ENCODE measurements around the gene SLC22A5.

Gene SLC22A5

DNA sequence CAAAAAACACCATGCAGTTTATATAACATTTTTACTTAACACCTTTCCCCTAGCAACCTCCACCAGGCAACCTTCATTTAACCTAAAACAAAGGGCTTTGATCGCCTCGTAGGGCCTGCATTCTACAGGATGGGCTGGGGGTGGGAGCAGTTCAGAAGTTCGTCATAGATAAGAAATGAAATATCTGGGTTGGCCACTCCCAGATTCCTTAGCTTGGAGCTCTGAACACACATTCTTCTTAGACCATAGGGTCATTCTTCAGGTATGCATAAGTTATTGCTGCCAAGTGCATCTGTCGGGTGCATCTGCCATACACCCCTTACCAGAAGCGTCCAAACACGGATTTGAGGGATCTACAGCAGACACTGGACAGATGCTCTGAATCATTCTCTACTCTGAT, 4.3 kb upstream of the SLC22A5 start:
- DNase-seq (ENCODE audit: low read depth in 2 of 3, low spot score in 1 of 3), result no peak

GRCh38 chr5:132368186-132368585, 1.3 kb upstream of the SLC22A5 start:
- DNase-seq (ENCODE audit: low read depth in 2 of 3, low spot score in 1 of 3), result no peak

GRCh38 chr5:132369007-132369473, 470 bp upstream of the SLC22A5 start:
- DNase-seq (ENCODE audit: low read depth in 2 of 3, low spot score in 1 of 3), result no peak

- no peak for DNase-seq (ENCODE audit: low read depth in 2 of 3, low spot score in 1 of 3)
Measured at GRCh38 chr5:132370181-132370970, 866 bp downstream of the SLC22A5 start.

GRCh38 chr5:132370971-132371602, 1.6 kb downstream of the SLC22A5 start:
- DNase-seq (ENCODE audit: low read depth in 2 of 3, low spot score in 1 of 3), result no peak

- DNase-seq (ENCODE audit: low read depth in 2 of 3, low spot score in 1 of 3), result no peak
Measured at GRCh38 chr5:132371603-132371994, 2.1 kb downstream of the SLC22A5 start.

- DNase-seq (ENCODE audit: low read depth in 2 of 3, low spot score in 1 of 3), result no peak
Measured at GRCh38 chr5:132372127-132372526, 2.6 kb downstream of the SLC22A5 start.

- no peak for DNase-seq (ENCODE audit: low read depth in 2 of 3, low spot score in 1 of 3)
Measured at GRCh38 chr5:132372542-132372941, 3.0 kb downstream of the SLC22A5 start.

DNA sequence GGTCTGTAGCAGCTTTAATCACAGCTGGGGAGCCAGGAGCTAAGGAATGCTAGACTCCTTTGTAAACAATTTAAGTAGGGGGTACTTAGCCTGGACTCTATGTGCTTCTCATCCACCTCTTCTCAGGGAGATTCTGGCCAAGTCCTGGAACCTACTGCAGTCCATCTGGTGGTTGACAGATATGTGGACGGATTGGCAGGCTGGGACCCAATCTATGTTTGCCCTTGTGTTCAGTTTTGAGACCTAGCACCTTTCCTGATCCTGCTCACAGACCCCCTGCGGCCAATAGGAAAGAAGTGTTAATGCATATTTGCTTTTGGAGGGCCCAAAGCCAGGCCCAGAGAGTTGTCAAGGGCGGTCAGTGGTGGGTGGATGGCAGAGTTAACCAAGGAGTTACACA, 6.4 kb downstream of the SLC22A5 start:
- no peak for DNase-seq (ENCODE audit: low read depth in 2 of 3, low spot score in 1 of 3)

GRCh38 chr5:132376694-132377641, 7.5 kb downstream of the SLC22A5 start:
- no peak for DNase-seq (ENCODE audit: low read depth in 2 of 3, low spot score in 1 of 3)

GRCh38 chr5:132377738-132378137, 8.2 kb downstream of the SLC22A5 start:
- no peak for DNase-seq (ENCODE audit: low read depth in 2 of 3, low spot score in 1 of 3)

DNA sequence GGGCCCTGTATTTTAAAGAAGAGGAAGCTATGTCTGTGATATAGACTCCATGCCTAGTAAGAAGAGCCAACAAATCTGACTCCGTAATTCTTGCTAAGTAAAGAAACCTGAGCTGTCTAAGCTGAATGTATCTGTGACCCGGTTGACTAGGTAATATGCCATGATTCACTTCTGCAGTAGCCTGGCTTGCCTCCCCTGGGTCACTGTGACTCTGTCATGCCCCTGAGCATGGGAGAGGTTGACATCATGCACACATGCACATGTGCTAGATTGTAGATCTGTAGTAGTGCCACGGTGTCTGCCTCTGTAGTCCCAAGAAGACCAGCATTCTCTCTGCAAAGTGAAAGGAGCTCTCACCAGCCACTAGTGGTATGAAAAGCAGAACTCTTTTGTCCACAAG, 9.1 kb downstream of the SLC22A5 start:
- no peak for DNase-seq (ENCODE audit: low read depth in 2 of 3, low spot score in 1 of 3)

DNA sequence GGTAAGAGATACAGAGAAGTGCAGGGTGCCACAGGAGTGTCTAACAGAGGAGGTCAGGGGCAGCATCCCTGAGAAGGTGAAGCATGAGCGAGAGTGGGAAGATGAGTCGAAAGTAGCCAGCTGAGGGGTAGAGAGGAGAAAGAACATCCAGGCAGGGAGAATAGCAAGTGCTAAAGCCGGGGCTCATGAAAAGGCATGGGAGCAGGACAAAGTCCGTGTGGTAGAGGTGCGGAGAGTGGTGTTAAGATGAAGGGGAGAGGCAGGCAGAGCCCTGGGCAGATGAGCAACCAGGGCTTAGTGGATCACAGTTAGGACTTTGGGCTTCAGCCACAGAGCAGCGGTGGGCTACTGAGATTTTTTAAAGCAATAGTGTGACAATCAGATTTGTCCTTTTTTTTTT, 10.5 kb downstream of the SLC22A5 start:
- no peak for DNase-seq (ENCODE audit: low read depth in 2 of 3, low spot score in 1 of 3)

- DNase-seq (ENCODE audit: low read depth in 2 of 3, low spot score in 1 of 3), result no peak
Measured at GRCh38 chr5:132380741-132381140, 11.2 kb downstream of the SLC22A5 start.

- DNase-seq (ENCODE audit: low read depth in 2 of 3, low spot score in 1 of 3), result no peak
Measured at GRCh38 chr5:132381614-132382013, 12.1 kb downstream of the SLC22A5 start.

GRCh38 chr5:132383261-132383660, 13.8 kb downstream of the SLC22A5 start:
- DNase-seq (ENCODE audit: low read depth in 2 of 3, low spot score in 1 of 3), result no peak

DNA sequence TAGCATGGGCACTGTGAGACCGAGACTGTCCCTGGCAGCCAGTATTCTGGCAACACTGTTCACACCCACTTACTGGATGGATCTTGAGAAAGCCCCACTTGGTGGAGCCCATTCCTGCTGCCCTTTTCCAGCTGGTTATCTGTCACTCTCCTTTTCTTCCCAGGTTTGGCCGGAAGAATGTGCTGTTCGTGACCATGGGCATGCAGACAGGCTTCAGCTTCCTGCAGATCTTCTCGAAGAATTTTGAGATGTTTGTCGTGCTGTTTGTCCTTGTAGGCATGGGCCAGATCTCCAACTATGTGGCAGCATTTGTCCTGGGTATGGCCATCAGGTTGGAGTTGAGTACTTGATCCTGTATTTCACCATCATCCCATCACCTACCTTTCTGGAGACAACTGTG, 14.5 kb downstream of the SLC22A5 start:
- DNase-seq (ENCODE audit: low read depth in 2 of 3, low spot score in 1 of 3), result no peak

DNA sequence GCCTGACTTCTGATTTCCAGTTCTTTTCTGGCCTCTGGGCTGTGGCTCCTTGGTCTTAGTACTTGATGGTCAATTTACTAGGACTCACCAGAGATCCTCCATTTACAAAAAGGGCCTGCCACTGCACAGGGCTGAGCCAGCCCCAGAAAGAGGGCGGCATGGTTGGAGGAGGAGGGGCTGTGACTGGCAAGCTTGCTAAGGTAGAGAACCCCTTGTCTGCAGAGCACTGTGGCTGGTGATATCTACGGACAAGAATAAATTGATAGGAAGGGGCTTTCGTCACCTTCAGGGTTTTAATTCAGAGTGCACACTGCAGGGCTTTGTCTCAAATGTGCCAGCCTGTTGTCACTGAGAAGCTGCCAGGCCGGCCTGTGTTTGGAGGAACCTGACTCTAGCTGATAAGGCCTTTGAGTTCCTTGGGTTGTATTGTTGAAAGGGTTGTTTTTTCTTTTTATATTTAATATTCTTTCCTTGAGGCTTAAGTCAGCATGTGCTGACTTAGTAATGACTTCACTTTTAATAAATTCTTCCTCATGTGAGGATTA, 15.1 kb downstream of the SLC22A5 start:
- no peak for DNase-seq (ENCODE audit: low read depth in 2 of 3, low spot score in 1 of 3)

GRCh38 chr5:132385326-132386105, 16.0 kb downstream of the SLC22A5 start:
- peak; percentile 39 to 57 (median 46) for DNase-seq (ENCODE audit: low read depth in 2 of 3, low spot score in 1 of 3)

DNA sequence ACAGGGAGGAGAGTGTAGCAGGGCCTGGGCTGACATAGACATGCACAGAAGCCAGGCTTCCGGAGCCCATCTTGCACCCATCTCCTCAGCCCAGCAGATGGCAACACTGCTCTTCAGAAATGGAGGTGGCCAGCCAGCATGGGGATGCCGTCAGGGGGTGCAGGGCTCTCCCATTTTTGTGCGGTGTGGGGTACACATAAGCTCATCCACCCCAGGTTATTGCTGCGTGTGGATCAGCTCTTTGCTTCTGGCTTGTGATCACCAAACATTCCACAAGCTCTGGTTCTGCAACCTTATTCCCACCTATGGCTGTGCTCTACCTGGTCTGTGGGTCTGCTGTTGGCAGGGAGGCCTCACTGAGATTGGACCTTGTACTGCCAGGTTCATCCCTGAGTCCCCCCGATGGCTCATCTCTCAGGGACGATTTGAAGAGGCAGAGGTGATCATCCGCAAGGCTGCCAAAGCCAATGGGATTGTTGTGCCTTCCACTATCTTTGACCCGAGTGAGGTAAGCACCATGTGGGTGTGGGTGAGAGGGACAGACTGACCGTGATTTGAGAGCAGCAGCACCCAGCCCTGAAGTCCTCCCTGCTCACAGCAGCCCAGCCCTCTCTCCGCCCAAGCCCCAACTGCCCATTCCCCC, 17.3 kb downstream of the SLC22A5 start:
- DNase-seq (ENCODE audit: low read depth in 2 of 3, low spot score in 1 of 3), result peak; percentile 65 to 69 (median 66)
